GM10266 (cell line): Measurements from ENCODE around the gene P4HA2.
"Not testable (repeated sequence)": the region's sequence is repeated elsewhere in the genome, so short reads cannot be mapped to it uniquely, and the experiment has no call there.

Experiments used
- DNase-seq: peaks from one replicate; pipeline ENCODE4 v3.0.0; 2012; ENCODE audit errors: extremely low spot score
- CTCF ChIP-seq: IDR thresholded peaks from 2 replicates; pipeline ENCODE4 v1.5.1; 2012; ENCODE audit warnings: mild to moderate bottlenecking, low read depth; ENCODE audit not compliant: control insufficient read depth, insufficient read depth; ENCODE audit errors: missing control alignments

Gene P4HA2

GRCh38 chr5:132150565-132150964, 77.1 kb downstream of the P4HA2 start:
- DNase-seq = no peak
- no peak for TF ChIP-seq CTCF

GRCh38 chr5:132147663-132148062, 80.0 kb downstream of the P4HA2 start:
- no peak for TF ChIP-seq CTCF
- DNase-seq = no peak

- not testable (repeated sequence) for DNase-seq
Measured at GRCh38 chr5:132145326-132145725, 82.3 kb downstream of the P4HA2 start.

GRCh38 chr5:132143148-132143547, 84.5 kb downstream of the P4HA2 start:
- DNase-seq = no peak
- TF ChIP-seq CTCF = no peak

GRCh38 chr5:132142459-132142858, 85.2 kb downstream of the P4HA2 start:
- DNase-seq = no peak
- no peak for TF ChIP-seq CTCF
